ENCODE data around the gene PTPRN2.

GRCh38 chr7:157876469-157877285, 710.9 kb downstream of the PTPRN2 start:
- TF ChIP-seq CTCF (IDR thresholded peaks at IDR 0.05) (no peak), POLR2A (IDR thresholded peaks at IDR 0.05) (no peak)
